ENCODE data around the gene ADAMTS15. TPM values are rescaled to one million over a fixed set of nuclear protein-coding genes. Genes with fewer than 3 reads are reported as not detected.

Gene ADAMTS15
- total RNA-seq, 1 donor from 2014 or later, result 2.0 TPM

GRCh38 chr11:130478881-130479280 is 30.4 kb downstream of the ADAMTS15 start:
- DNase-seq (ENCODE audit: low read depth), result no peak

GRCh38 chr11:130480186-130480585 is 31.7 kb downstream of the ADAMTS15 start:
- DNase-seq (ENCODE audit: low read depth), result no peak

DNA sequence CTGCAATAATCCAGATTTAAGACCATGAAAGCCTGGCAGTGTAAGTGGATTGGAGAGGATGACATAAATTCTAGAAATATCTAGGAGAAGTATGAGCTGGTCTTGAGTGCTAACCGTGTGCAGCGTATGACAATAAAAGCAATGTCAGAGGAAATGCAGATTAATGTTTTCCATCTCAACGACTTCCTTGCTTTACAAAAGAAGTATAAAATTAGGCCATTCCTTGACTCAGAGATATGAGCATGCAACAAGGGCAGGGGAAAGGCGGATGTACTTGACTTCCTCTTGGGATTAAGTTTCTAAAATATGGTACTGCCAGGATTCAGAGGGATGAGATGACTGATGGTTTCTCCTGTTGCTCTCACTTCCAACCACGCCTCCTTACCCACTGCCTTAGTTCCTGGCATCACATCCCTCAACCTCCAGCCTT is 32.3 kb downstream of the ADAMTS15 start:
- DNase-seq (ENCODE audit: low read depth), result no peak

GRCh38 chr11:130483124-130483523 is 34.7 kb downstream of the ADAMTS15 start:
- no peak for DNase-seq (ENCODE audit: low read depth)

GRCh38 chr11:130485983-130486382 is 37.5 kb downstream of the ADAMTS15 start:
- DNase-seq (ENCODE audit: low read depth), result no peak

GRCh38 chr11:130486391-130486836 is 38.0 kb downstream of the ADAMTS15 start:
- DNase-seq (ENCODE audit: low read depth), result no peak

DNA sequence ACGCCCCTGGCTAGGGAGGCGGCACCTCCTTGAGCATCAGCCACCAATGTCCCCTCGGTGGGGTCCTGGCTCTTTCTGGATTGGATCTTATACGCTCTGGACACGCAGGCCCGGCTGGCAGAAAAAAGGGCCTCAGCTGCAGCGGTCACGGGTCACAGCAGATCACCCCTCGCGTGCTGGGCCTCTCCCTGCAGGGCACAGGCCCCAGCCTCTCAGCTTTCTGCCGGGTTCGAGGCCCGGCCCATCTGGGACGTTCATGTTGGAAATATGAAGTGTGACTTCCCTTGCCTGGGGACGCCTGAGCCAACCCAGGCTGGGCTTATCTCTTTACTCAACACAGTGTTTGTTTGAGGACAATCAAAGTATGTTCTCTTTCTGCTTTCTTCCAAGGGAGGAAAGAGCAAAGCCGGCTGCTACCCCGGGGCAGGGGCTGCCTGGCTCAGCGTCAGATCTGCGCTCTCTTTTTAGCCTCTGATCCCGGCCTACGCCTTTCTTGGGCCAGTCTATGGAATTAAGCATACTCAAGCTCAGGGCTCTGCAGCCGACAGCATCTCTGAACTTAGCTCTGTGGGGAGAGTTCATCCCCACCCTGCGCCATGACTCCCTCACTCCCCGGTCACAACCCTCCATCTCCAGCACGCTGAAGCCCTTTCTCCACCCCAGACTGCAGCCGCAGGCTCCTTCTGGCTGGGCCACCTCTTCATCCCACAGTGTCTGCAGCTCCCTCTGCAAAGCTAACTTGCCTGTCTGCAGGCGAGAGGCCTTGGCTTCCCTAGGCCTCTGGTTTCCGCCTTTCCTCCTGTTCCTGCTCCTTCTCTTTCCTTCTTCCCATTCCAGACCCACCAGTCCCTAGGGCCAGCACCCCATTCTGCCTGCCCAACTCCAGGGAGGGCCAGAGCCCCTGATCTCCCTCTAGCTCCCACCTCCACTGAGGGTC is 38.8 kb downstream of the ADAMTS15 start:
- DNase-seq (ENCODE audit: low read depth), result no peak

GRCh38 chr11:130487924-130488815 is 39.7 kb downstream of the ADAMTS15 start:
- no peak for DNase-seq (ENCODE audit: low read depth)

DNA sequence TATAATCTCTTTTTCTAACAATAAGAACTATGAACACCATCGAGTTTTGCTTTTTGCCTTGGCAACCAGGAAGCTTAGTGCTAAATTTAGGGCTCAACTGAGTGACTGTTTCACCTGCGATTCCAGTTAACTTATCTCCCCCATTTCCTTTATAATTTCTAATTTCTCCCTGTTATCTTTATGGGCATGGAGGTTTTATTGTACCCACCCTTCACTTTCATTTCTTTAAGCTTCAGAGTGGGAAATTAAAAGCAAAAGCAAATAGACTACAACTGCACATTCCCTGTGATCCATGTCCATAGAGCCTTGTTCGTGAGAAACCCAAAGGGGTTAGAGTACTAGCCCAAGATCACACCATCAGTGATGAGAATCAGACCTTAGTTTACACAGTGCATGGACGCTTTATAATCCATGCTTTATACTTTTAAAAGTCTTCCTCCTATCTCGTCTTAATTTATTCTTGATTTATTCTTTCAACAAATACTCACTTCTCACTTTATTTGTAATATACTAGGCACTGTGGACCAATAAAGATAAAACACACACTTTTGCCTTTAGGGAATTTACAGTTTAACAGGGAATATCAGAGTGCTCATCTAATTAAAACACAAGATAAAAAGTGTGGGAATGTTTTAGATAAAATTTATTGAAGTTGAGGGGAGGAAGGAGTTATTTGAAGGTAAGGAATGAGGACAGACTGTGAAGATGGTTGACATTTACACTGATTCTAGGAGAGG is 40.6 kb downstream of the ADAMTS15 start:
- no peak for DNase-seq (ENCODE audit: low read depth)

GRCh38 chr11:130489716-130490115 is 41.3 kb downstream of the ADAMTS15 start:
- no peak for DNase-seq (ENCODE audit: low read depth)

GRCh38 chr11:130490682-130491449 is 42.4 kb downstream of the ADAMTS15 start:
- no peak for DNase-seq (ENCODE audit: low read depth)

GRCh38 chr11:130498181-130498580 is 49.7 kb downstream of the ADAMTS15 start:
- no peak for DNase-seq (ENCODE audit: low read depth)

DNA sequence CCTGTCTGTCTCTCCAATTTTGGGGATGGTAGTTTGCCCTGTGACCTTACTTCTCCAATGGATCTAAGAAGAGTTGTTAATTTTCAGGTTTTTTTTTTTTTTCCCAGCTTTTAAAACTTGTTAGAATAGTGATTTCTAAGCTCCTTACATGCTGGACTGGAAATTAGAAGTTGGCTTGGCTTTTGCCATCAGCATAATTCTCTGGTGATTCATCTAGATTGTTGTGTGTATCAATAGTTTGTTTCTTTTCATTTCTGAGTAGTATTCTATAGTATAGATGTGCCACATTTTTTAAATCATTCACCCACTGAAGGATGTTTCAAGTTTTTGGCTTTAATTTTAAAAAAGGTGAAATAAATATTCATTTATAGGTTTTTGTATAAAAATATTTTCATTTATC is 51.4 kb downstream of the ADAMTS15 start:
- DNase-seq (ENCODE audit: low read depth), result peak; percentile 41

GRCh38 chr11:130504317-130504716 is 55.9 kb downstream of the ADAMTS15 start:
- DNase-seq (ENCODE audit: low read depth), result no peak

- no peak for DNase-seq (ENCODE audit: low read depth)
These were observed 60.5 kb downstream of the ADAMTS15 start for GRCh38 chr11:130508913-130509312.

- no peak for DNase-seq (ENCODE audit: low read depth)
These were observed 61.5 kb downstream of the ADAMTS15 start for GRCh38 chr11:130509942-130510341.

- no peak for DNase-seq (ENCODE audit: low read depth)
These were observed 62.1 kb downstream of the ADAMTS15 start for GRCh38 chr11:130510407-130511006.

DNA sequence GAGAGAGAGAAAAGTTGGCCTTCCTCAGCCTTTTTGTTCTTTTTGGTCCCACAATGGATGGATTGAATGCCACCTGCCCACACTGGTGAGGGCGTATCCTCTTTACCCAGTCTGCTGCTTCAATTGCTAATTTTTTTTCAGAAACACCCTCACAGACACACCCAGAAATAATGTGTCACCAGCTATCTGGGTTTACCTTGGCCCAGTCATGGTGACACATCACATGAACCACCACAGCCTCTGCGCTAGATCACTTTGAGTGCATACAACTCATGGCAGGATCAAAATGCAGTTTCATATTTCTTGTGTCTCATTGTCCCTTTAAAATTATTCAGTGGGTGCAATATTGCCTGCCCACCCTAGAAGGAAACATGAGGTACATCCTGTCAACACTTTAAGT is 63.3 kb downstream of the ADAMTS15 start:
- no peak for DNase-seq (ENCODE audit: low read depth)

GRCh38 chr11:130512662-130513061 is 64.2 kb downstream of the ADAMTS15 start:
- DNase-seq (ENCODE audit: low read depth), result no peak

DNA sequence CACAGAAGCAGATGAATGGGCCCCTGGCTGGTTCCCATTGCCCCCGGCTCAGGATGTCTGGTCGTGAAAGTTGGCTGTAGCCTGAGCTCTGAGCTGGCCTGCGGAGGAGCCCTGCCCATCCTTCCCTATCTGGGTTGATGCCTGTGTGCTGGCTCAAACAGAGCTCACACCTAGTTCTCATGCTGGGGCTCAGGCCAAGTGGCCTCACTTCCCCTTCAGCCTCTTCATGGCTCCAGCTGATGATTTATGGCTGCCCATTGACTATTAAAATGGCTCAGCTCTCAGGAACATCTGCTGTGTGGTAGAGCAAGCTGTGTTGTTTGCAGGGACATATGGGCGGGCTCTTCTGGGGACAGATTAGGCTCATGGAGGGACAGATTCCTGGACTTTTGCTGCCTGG is 64.7 kb downstream of the ADAMTS15 start:
- DNase-seq (ENCODE audit: low read depth), result no peak

- peak; percentile 45 for DNase-seq (ENCODE audit: low read depth)
These were observed 65.9 kb downstream of the ADAMTS15 start for GRCh38 chr11:130514316-130514715.

Measured in renal cortical epithelial cell (primary cell).